Neural cell (in vitro differentiated cells): ENCODE results near the gene TSPAN19.

ENCODE experiments used
- CTCF ChIP-seq: fragments of 450-650 bp; IDR thresholded peaks from 2 replicates; pipeline ENCODE4 v1.5.1; 2014; ENCODE audit warnings: antibody characterized with exemption, mild to moderate bottlenecking, moderate library complexity; ENCODE audit not compliant: poor library complexity, severe bottlenecking
- EZH2 ChIP-seq: fragments of 200-600, 300-800 bp; shearing (Covaris generic), sonication (generic); IDR thresholded peaks from 2 replicates; pipeline ENCODE4 v1.6.1; 2014; ENCODE audit warnings: antibody characterized with exemption, low read length, borderline replicate concordance, mild to moderate bottlenecking; ENCODE audit not compliant: insufficient read depth, poor library complexity, severe bottlenecking

- TF ChIP-seq EZH2 (no peak), CTCF (no peak)
These were observed 49.0 kb upstream of the TSPAN19 start for GRCh38 chr12:85085066-85085465.
